Activated CD8-positive, alpha-beta T cell treated with anti-CD3 and anti-CD28 coated beads, Interleukin-2, amount 10 ng/mL, durations not matched to agents 7 days and 5 days (primary cell): ENCODE data around the gene AFF3. TPM values are rescaled to one million over a fixed set of nuclear protein-coding genes. Genes with fewer than 3 reads are reported as not detected.

Experiments
- ATAC-seq: fragments of 150-1000 bp; cut with Tn5 transposase; one replicate; pipeline ENCODE4 v1.10.0; 2021; ENCODE audit warnings: moderate library complexity
- CTCF ChIA-PET: fragments of 350-600 bp; sonication (Branson Sonifier 250); formaldehyde crosslinking; loops from one replicate; lab custom pipeline; 2021; ENCODE audit warnings: antibody characterized with exemption; lab: Charles Lee
- POLR2A ChIA-PET: fragments of 350-600 bp; sonication (Branson Sonifier 250); formaldehyde crosslinking; loops from one replicate; lab custom pipeline; 2021; ENCODE audit warnings: antibody characterized with exemption; lab: Charles Lee
- DNase-seq: peaks from one replicate; pipeline ENCODE4 v3.0.0-alpha.2; 2020
- H3K27ac Mint-ChIP-seq: one replicate; pipeline ENCODE4 v1.8.0; 2021; ENCODE audit warnings: mild to moderate bottlenecking, mixed read lengths
- H3K27me3 Mint-ChIP-seq: one replicate; pipeline ENCODE4 v1.8.0; 2021; ENCODE audit warnings: low read depth, mixed read lengths
- H3K36me3 Mint-ChIP-seq: one replicate; pipeline ENCODE4 v1.8.0; 2021; ENCODE audit warnings: low read depth, mixed read lengths
- H3K4me1 Mint-ChIP-seq: one replicate; pipeline ENCODE4 v1.8.0; 2021; ENCODE audit warnings: low read depth, mixed read lengths
- H3K4me3 Mint-ChIP-seq: one replicate; pipeline ENCODE4 v1.8.0; 2021; ENCODE audit warnings: mild to moderate bottlenecking, mixed read lengths
- H3K9me3 Mint-ChIP-seq: one replicate; pipeline ENCODE4 v1.8.0; 2022; ENCODE audit warnings: mixed read lengths; ENCODE audit not compliant: insufficient read depth
- total RNA-seq, 2 experiments: library from RNA; stranded (reverse); gene quantifications; one replicate each; pipeline ENCODE4 v1.2.3, GENCODE V29; 2021

The AFF3 gene
- total RNA-seq, 2 experiments from 2014 or later, result 7.1 to 7.9 TPM

GRCh38 chr2:99572373-99573164 lies 569.8 kb downstream of the AFF3 start:
- Mint-ChIP-seq H3K36me3 (no peaks in the 10 kb centered on the region), H3K4me3 (no peak overlapping the region)
- POLR2A ChIA-PET, result no interaction called here

GRCh38 chr2:99571954-99572353 lies 570.4 kb downstream of the AFF3 start:
- no peak overlapping the region for H3K4me3 Mint-ChIP-seq
- peaks cover 3% of the 10 kb centered on the region for H3K4me1 Mint-ChIP-seq
- DNase-seq, result no peak
- no peaks in the 10 kb centered on the region for H3K9me3 Mint-ChIP-seq
- CTCF ChIA-PET, result interaction anchor here (2.7 kb wide), 1 partner anchor 13 kb away, joined by 9 read pairs; no protein-coding TSS in a partner anchor
- POLR2A ChIA-PET, result no interaction called here
- H3K36me3 Mint-ChIP-seq, result no peaks in the 10 kb centered on the region
- H3K27ac Mint-ChIP-seq, result no peak overlapping the region
- no peak for ATAC-seq
- H3K27me3 Mint-ChIP-seq, result no peaks in the 10 kb centered on the region

More at GRCh38 chr2:99572373-99573164, 569.8 kb downstream of the AFF3 start:
- DNase-seq (no peak), ATAC-seq (no peak)
- Mint-ChIP-seq H3K9me3 (no peaks in the 10 kb centered on the region), H3K27ac (no peak overlapping the region), H3K4me1 (peaks cover 5% of the 10 kb centered on the region), H3K27me3 (no peaks in the 10 kb centered on the region)
- CTCF ChIA-PET, result interaction anchor here (2.7 kb wide), 1 partner anchor 13 kb away, joined by 9 read pairs; no protein-coding TSS in a partner anchor

GRCh38 chr2:99571533-99571932 lies 570.9 kb downstream of the AFF3 start:
- Mint-ChIP-seq H3K4me3 (no peak overlapping the region), H3K27ac (no peak overlapping the region), H3K9me3 (no peaks in the 10 kb centered on the region), H3K36me3 (no peaks in the 10 kb centered on the region), H3K27me3 (no peaks in the 10 kb centered on the region), H3K4me1 (no peaks in the 10 kb centered on the region)
- ATAC-seq, result no peak
- CTCF ChIA-PET, result interaction anchor here (2.7 kb wide), 1 partner anchor 12 kb away, joined by 9 read pairs; no protein-coding TSS in a partner anchor
- POLR2A ChIA-PET, result no interaction called here
- DNase-seq, result no peak

GRCh38 chr2:99571021-99571420 lies 571.4 kb downstream of the AFF3 start:
- POLR2A ChIA-PET, result interaction anchor here (0.7 kb wide), 1 partner anchor 661 kb away, joined by 3 read pairs; no protein-coding TSS in a partner anchor
- no peak for DNase-seq
- Mint-ChIP-seq H3K27ac (no peak overlapping the region), H3K4me3 (no peak overlapping the region), H3K9me3 (no peaks in the 10 kb centered on the region), H3K4me1 (no peaks in the 10 kb centered on the region), H3K27me3 (no peaks in the 10 kb centered on the region), H3K36me3 (no peaks in the 10 kb centered on the region)
- no peak for ATAC-seq
- CTCF ChIA-PET, result interaction anchor here (2.7 kb wide), 1 partner anchor 12 kb away, joined by 9 read pairs; no protein-coding TSS in a partner anchor

- no peak for DNase-seq
- CTCF ChIA-PET, result no interaction called here
- Mint-ChIP-seq H3K4me1 (no peaks in the 10 kb centered on the region), H3K27ac (no peak overlapping the region), H3K4me3 (no peak overlapping the region), H3K9me3 (no peaks in the 10 kb centered on the region), H3K36me3 (no peaks in the 10 kb centered on the region), H3K27me3 (no peaks in the 10 kb centered on the region)
- POLR2A ChIA-PET, result no interaction called here
- no peak for ATAC-seq
Measured at GRCh38 chr2:99569386-99569785, 573.0 kb downstream of the AFF3 start.

- CTCF ChIA-PET, result no interaction called here
- no peaks in the 10 kb centered on the region for H3K9me3 Mint-ChIP-seq
- DNase-seq (no peak), ATAC-seq (no peak)
- H3K4me1 Mint-ChIP-seq, result no peaks in the 10 kb centered on the region
- H3K36me3 Mint-ChIP-seq, result no peaks in the 10 kb centered on the region
- H3K4me3 Mint-ChIP-seq, result no peak overlapping the region
- H3K27ac Mint-ChIP-seq, result no peak overlapping the region
- POLR2A ChIA-PET, result no interaction called here
- H3K27me3 Mint-ChIP-seq, result peaks cover 9% of the 10 kb centered on the region
Measured at GRCh38 chr2:99565227-99565626, 577.2 kb downstream of the AFF3 start.

GRCh38 chr2:99562516-99562915 lies 579.9 kb downstream of the AFF3 start:
- Mint-ChIP-seq H3K4me3 (no peak overlapping the region), H3K9me3 (no peaks in the 10 kb centered on the region), H3K27me3 (peaks cover 11% of the 10 kb centered on the region), H3K4me1 (peaks cover 2% of the 10 kb centered on the region), H3K36me3 (no peaks in the 10 kb centered on the region), H3K27ac (no peak overlapping the region)
- POLR2A ChIA-PET, result no interaction called here
- DNase-seq, result no peak
- CTCF ChIA-PET, result no interaction called here
- ATAC-seq, result no peak

- Mint-ChIP-seq H3K4me3 (no peak overlapping the region), H3K4me1 (peaks cover 2% of the 10 kb centered on the region), H3K27me3 (peaks cover 11% of the 10 kb centered on the region), H3K27ac (no peak overlapping the region), H3K9me3 (no peaks in the 10 kb centered on the region), H3K36me3 (no peaks in the 10 kb centered on the region)
- ATAC-seq, result no peak
- CTCF ChIA-PET, result interaction anchor here (3.3 kb wide), 1 partner anchor 819 kb away, joined by 12 read pairs; no protein-coding TSS in a partner anchor
- DNase-seq, result no peak
- POLR2A ChIA-PET, result no interaction called here
Measured at GRCh38 chr2:99561804-99562203, 580.6 kb downstream of the AFF3 start.

- peak; percentile 88 for DNase-seq
- Mint-ChIP-seq H3K36me3 (no peaks in the 10 kb centered on the region), H3K4me3 (no peak overlapping the region), H3K4me1 (peaks cover 2% of the 10 kb centered on the region), H3K9me3 (no peaks in the 10 kb centered on the region), H3K27me3 (peaks cover 11% of the 10 kb centered on the region), H3K27ac (no peak overlapping the region)
- POLR2A ChIA-PET, result no interaction called here
- peak; percentile 98 for ATAC-seq
- CTCF ChIA-PET, result interaction anchor here (0.6 to 3.3 kb wide), 24 partner anchors 8 to 912 kb away, joined by 3 to 39 read pairs (median 4); no protein-coding TSS in a partner anchor
Measured at GRCh38 chr2:99559075-99559662, 583.2 kb downstream of the AFF3 start.

- Mint-ChIP-seq H3K36me3 (no peaks in the 10 kb centered on the region), H3K27ac (no peak overlapping the region), H3K4me3 (no peak overlapping the region), H3K27me3 (peaks cover 2% of the 10 kb centered on the region), H3K9me3 (no peaks in the 10 kb centered on the region), H3K4me1 (peaks cover 2% of the 10 kb centered on the region)
- ChIA-PET POLR2A (no interaction called here), CTCF (interaction anchor here (0.7 kb wide), 1 partner anchor 12 kb away, joined by 3 read pairs; no protein-coding TSS in a partner anchor)
- no peak for DNase-seq
- no peak for ATAC-seq
Measured at GRCh38 chr2:99555404-99555803, 587.0 kb downstream of the AFF3 start.

GRCh38 chr2:99554871-99555270 lies 587.5 kb downstream of the AFF3 start:
- H3K4me1 Mint-ChIP-seq, result peaks cover 2% of the 10 kb centered on the region
- no peaks in the 10 kb centered on the region for H3K27me3 Mint-ChIP-seq
- no peak overlapping the region for H3K27ac Mint-ChIP-seq
- DNase-seq (no peak), ATAC-seq (no peak)
- no peak overlapping the region for H3K4me3 Mint-ChIP-seq
- ChIA-PET CTCF (no interaction called here), POLR2A (no interaction called here)
- H3K9me3 Mint-ChIP-seq, result no peaks in the 10 kb centered on the region
- H3K36me3 Mint-ChIP-seq, result no peaks in the 10 kb centered on the region

GRCh38 chr2:99554238-99554637 lies 588.2 kb downstream of the AFF3 start:
- Mint-ChIP-seq H3K27ac (no peak overlapping the region), H3K36me3 (no peaks in the 10 kb centered on the region), H3K27me3 (no peaks in the 10 kb centered on the region), H3K9me3 (no peaks in the 10 kb centered on the region), H3K4me1 (peaks cover 1% of the 10 kb centered on the region), H3K4me3 (no peak overlapping the region)
- no peak for ATAC-seq
- CTCF ChIA-PET, result no interaction called here
- POLR2A ChIA-PET, result no interaction called here
- DNase-seq, result no peak
